ENCODE measurements around the gene ACTG1. TPM values are rescaled to one million over a fixed set of nuclear protein-coding genes. Genes with fewer than 3 reads are reported as not detected.

The ACTG1 gene
- total and polyA plus RNA-seq, 2 of the 13 experiments (the other 11 are each of a cell fraction or from before 2014, with no cell fraction given), result 973 to 1,138 TPM

DNA sequence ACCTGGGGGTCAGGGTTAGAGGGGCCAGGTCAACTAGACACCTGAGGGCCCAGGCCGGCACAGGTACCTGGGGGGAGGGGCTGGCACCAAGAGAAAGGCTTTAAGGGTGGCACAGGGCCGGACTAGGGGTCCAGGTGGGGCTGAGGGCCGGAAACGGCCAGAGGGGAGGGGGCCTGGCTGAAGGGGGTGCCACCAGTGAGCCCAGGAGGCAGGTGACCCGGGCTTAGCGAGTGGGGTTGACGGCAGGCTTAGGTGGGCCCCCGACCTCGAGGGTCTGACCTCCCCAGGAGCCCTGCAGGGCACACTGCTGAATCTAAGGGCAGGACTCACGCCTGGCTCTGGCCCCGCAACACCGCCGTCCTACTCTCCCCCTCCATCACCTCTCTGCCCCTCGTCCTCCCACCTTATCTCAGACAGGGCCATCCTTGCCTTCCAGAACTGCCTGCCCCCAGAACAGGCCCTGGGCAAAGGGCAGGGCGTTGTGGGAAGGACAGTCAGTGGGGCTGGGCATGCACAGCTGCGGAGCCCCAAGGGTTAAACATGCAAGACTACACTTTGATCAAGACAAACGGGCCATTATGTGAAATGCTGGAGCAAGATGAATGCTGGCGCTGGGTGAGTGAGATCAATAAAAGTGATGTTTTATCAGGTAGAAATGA is 44.4 kb downstream of the ACTG1 start (continued):
- TF ChIP-seq ZNF121 (CRISPR knock-in tag; IDR thresholded peaks at IDR 0.05) (no peak), FOXM1 (CRISPR knock-in tag; IDR thresholded peaks at IDR 0.05) (no peak), MYC (CRISPR knock-in tag; IDR thresholded peaks at IDR 0.05; ENCODE audit: borderline replicate concordance) (0 out of 2 replicates have a peak, but pooled peaks have one; percentile 32), NFYB (CRISPR knock-in tag; IDR thresholded peaks at IDR 0.05) (no peak), RAD51 (IDR thresholded peaks at IDR 0.05; ENCODE audit: borderline replicate concordance) (no peak), AHR (CRISPR knock-in tag; IDR thresholded peaks at IDR 0.05) (no peak), ZNF781 (CRISPR knock-in tag; IDR thresholded peaks at IDR 0.05; ENCODE audit: borderline replicate concordance, not compliant biosample characterization) (no peak), SOX6 (IDR thresholded peaks at IDR 0.05) (no peak), SOX6 (CRISPR knock-in tag; IDR thresholded peaks at IDR 0.05) (0 out of 2 replicates have a peak, but pooled peaks have one; percentile 10), KLF11 (CRISPR knock-in tag; IDR thresholded peaks at IDR 0.05) (no peak), ZBTB1 (CRISPR knock-in tag; IDR thresholded peaks at IDR 0.05; ENCODE audit: borderline replicate concordance) (no peak), ZNF746 (CRISPR knock-in tag; IDR thresholded peaks at IDR 0.05) (0 out of 2 replicates have a peak, but pooled peaks have one; percentile 31), ZNF782 (CRISPR knock-in tag; IDR thresholded peaks at IDR 0.05; ENCODE audit: borderline replicate concordance) (no peak), ZNF75D (CRISPR knock-in tag; IDR thresholded peaks at IDR 0.05; ENCODE audit: borderline replicate concordance) (no peak), NAIF1 (CRISPR knock-in tag; IDR thresholded peaks at IDR 0.05; ENCODE audit: borderline replicate concordance) (no peak), FOSL2 (CRISPR knock-in tag; IDR thresholded peaks at IDR 0.05) (no peak), RXRA (CRISPR knock-in tag; IDR thresholded peaks at IDR 0.05) (peak; percentile 44), ZNF451 (CRISPR knock-in tag; IDR thresholded peaks at IDR 0.05) (no peak), ZSCAN25 (CRISPR knock-in tag; IDR thresholded peaks at IDR 0.05) (no peak), HOXA3 (CRISPR knock-in tag; IDR thresholded peaks at IDR 0.05) (no peak)
- TF ChIP-seq, protein P1, sequence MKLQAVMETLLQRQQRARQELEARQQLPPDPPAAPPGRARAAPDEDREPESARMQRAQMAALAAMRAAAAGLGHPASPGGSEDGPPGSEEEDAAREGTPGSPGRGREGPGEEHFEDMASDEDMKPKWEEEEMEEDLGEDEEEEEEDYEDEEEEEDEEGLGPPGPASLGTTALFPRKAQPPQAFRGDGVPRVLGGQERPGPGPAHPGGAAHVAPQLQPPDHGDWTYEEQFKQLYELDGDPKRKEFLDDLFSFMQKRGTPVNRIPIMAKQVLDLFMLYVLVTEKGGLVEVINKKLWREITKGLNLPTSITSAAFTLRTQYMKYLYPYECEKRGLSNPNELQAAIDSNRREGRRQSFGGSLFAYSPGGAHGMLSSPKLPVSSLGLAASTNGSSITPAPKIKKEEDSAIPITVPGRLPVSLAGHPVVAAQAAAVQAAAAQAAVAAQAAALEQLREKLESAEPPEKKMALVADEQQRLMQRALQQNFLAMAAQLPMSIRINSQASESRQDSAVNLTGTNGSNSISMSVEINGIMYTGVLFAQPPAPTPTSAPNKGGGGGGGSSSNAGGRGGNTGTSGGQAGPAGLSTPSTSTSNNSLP (IDR thresholded peaks at IDR 0.05; ENCODE audit: low read depth, low read length), result 0 out of 2 replicates have a peak, but pooled peaks have one; percentile 40
- TF ChIP-seq, protein P2, sequence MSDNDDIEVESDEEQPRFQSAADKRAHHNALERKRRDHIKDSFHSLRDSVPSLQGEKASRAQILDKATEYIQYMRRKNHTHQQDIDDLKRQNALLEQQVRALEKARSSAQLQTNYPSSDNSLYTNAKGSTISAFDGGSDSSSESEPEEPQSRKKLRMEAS (IDR thresholded peaks at IDR 0.05), result no peak
- TF ChIP-seq, protein P3, sequence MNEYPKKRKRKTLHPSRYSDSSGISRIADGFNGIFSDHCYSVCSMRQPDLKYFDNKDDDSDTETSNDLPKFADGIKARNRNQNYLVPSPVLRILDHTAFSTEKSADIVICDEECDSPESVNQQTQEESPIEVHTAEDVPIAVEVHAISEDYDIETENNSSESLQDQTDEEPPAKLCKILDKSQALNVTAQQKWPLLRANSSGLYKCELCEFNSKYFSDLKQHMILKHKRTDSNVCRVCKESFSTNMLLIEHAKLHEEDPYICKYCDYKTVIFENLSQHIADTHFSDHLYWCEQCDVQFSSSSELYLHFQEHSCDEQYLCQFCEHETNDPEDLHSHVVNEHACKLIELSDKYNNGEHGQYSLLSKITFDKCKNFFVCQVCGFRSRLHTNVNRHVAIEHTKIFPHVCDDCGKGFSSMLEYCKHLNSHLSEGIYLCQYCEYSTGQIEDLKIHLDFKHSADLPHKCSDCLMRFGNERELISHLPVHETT (CRISPR knock-in tag; conservative IDR thresholded peaks at IDR 0.05), result no peak
- TF ChIP-seq, protein P4, sequence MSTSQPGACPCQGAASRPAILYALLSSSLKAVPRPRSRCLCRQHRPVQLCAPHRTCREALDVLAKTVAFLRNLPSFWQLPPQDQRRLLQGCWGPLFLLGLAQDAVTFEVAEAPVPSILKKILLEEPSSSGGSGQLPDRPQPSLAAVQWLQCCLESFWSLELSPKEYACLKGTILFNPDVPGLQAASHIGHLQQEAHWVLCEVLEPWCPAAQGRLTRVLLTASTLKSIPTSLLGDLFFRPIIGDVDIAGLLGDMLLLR (CRISPR knock-in tag; IDR thresholded peaks at IDR 0.05), result no peak
- TF ChIP-seq, protein P5, sequence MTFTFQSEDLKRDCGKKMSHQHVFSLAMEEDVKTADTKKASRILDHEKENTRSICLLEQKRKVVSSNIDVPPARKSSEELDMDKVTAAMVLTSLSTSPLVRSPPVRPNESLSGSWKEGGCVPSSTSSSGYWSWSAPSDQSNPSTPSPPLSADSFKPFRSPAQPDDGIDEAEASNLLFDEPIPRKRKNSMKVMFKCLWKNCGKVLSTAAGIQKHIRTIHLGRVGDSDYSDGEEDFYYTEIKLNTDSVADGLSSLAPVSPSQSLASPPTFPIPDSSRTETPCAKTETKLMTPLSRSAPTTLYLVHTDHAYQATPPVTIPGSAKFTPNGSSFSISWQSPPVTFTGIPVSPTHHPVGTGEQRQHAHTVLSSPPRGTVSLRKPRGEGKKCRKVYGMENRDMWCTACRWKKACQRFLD (CRISPR knock-in tag; IDR thresholded peaks at IDR 0.05; ENCODE audit: borderline replicate concordance), result 0 out of 2 replicates have a peak, but pooled peaks have one; percentile 10
